GM12801 (cell line): ENCODE results near the gene EDN3.

ENCODE experiments used
- TF ChIP-seq, protein P1 (sequence below): IDR thresholded peaks from one replicate; pipeline ENCODE4 v1.5.1; 2011; ENCODE audit warnings: control low read depth; ENCODE audit not compliant: insufficient read length; ENCODE audit errors: extremely low read depth

EDN3 gene

DNA sequence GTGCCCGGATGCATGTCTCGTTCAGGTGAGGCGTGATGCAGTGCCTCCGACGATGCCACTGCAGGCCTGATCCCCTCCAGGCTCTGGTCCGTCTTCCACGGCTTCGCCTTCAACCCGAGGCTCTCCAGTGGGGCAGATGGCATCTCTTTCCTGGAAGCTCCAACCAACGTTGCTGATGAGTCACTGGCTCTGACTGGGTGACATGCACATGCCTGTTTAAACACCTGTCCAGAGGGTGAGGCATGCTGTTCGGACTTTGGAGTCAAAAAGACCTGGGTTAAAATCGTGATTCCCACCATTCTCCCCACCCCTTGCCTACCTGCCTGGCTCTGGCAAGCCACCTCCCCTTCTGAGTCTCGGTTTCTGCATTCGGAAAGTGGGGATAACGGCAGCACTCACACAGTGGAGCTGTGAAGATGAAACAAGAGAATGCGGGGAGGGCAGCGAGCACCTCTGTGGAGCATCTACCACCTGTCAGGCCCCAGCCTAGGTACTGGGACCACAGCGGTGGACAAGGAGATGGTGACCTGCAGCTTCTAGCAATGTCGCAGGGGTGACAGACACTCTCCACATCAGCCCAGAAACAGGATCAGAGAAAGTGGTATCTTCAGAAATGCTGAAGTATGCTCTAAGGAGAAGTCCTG lies 8.5 kb upstream of the EDN3 start:
- TF ChIP-seq, protein P1, sequence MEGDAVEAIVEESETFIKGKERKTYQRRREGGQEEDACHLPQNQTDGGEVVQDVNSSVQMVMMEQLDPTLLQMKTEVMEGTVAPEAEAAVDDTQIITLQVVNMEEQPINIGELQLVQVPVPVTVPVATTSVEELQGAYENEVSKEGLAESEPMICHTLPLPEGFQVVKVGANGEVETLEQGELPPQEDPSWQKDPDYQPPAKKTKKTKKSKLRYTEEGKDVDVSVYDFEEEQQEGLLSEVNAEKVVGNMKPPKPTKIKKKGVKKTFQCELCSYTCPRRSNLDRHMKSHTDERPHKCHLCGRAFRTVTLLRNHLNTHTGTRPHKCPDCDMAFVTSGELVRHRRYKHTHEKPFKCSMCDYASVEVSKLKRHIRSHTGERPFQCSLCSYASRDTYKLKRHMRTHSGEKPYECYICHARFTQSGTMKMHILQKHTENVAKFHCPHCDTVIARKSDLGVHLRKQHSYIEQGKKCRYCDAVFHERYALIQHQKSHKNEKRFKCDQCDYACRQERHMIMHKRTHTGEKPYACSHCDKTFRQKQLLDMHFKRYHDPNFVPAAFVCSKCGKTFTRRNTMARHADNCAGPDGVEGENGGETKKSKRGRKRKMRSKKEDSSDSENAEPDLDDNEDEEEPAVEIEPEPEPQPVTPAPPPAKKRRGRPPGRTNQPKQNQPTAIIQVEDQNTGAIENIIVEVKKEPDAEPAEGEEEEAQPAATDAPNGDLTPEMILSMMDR, result no peak

DNA sequence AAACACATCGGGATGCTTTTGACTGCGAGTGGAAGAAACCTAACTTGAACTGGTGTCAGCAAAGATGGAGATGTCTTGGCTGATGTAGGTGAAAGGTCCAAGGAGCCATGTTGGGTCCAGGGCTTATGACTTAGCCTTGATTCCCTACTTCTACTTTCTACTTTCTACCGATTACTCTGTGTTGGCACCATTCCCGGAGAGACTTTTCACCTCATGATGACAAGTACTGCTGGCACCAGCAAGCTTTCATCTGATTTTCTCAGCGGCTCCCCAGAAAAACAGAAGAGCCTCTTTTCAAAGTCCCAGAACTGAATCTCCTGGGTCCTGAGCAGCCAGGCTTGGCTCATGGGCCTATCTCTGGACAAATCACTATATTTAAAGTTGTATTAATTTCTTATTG lies 4.9 kb upstream of the EDN3 start:
- TF ChIP-seq, protein P1, result no peak

DNA sequence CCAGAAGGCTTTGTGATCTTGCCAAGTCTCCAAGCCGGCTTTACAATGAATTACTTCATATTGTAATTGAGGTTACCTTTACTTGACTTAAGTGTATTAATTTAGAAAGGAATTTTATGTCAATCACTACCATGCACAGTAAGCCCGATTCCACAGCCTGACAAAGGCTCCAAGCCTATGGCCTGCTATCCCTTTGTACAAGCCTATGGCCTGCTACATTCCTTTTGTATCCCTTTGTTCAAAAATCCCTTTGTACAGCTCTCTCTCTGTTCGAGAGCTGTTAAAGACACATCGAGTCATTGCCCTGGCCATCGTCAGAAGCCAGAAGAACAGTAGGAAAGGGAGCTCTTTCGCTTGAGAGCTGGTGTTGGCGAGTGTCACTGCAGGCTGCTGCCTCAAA lies 2.7 kb upstream of the EDN3 start:
- TF ChIP-seq, protein P1, result no peak

DNA sequence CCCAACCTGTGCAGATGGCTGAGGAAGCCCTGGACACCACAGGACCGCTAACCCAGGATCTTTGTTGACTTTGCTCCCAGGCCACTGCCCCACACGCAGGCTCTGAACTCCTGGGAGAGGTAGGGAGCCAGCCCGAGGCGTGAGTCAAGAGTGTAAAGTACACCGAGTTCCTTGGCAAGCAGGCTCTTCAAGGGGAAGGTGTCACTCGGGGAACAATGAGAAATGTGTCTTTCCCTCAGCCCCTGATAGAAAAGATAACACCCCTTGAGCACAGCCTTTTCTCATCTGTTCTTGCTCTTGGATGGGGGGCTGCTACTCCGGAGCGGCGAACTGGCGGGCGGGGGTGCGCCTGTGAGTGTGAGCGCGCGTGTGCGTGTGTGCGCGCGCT lies 472 bp upstream of the EDN3 start:
- TF ChIP-seq, protein P1, result no peak

DNA sequence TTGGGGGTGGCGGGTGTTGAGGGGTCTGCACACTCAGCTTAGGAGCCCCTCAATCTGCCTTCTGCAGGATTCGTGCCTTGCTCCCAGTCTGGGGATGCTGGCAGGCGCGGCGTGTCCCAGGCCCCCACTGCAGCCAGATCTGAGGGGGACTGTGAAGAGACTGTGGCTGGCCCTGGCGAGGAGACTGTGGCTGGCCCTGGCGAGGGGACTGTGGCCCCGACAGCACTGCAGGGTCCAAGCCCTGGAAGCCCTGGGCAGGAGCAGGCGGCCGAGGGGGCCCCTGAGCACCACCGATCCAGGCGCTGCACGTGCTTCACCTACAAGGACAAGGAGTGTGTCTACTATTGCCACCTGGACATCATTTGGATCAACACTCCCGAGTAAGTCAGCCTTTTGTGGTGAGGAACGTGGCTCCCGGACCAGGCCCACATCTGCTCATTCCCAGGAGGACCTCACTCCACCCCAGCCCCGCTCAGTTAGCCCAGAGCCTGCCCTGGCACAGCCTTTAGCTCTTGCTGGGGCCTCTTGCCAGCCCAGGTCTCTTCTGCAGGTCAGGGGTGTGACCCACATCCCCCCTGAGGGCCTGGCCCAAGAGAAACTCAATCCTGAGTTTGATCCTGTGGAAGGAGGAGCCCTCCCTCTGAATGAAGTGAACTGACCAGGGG lies 1.1 kb downstream of the EDN3 start:
- TF ChIP-seq, protein P1, result no peak

DNA sequence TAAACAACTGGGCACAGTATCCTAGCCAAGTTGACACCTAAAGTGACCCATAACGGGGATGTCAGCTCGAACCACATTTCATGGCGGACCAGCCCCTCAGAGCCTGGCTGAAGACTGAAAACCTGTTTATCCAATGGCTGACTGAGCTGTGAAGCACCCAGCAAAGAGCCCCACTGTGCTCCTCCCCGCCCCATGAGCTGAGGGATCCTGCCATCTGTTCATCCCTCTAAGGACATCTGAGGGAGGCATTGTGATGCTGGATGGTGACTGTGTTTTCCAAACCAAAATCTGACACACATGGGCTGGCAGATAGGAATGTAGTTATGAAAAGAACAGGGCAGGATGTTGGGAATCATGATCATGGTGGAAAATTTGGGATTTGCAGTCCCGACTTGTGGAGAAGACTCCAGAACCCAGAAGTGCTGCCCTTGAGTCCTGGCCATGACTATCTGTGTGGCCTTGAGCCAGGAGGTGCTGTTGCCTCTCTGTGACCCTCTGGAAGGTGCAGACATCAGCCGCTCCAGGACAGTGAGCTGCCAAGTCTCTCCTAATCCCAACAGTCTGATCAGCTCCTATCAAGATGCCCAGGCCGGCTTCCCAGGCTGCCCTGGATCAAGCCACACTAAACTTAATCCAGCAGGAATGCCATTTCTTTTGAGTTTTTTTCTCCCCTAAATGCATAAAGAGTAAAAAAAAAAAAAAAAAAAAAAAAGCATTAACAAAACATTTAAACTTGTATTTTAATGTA lies 5.7 kb downstream of the EDN3 start:
- TF ChIP-seq, protein P1, result no peak

DNA sequence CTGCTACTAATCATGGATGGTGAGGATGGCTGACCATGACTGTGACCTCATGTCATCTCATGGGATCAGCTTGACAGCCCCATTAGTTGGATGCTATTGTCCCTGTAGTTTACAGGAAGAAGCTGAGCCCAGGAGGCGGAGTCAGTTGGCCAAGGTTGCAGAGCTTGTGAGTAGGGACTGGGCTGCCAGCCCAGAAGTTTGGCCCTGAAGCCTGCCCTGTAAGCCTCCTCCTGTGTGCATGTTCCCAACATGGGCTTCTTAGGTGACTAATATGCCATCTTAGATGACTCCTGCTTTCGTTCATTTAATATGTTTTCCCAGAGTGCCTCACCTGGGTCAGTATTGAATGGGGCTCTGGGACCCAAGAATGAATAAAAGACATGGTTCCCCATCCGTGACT lies 6.9 kb downstream of the EDN3 start:
- TF ChIP-seq, protein P1, result no peak
